ENCODE results near the gene WDR33.
"Not testable (repeated sequence)": the region's sequence is repeated elsewhere in the genome, so short reads cannot be mapped to it uniquely, and the experiment has no call there.

DNA sequence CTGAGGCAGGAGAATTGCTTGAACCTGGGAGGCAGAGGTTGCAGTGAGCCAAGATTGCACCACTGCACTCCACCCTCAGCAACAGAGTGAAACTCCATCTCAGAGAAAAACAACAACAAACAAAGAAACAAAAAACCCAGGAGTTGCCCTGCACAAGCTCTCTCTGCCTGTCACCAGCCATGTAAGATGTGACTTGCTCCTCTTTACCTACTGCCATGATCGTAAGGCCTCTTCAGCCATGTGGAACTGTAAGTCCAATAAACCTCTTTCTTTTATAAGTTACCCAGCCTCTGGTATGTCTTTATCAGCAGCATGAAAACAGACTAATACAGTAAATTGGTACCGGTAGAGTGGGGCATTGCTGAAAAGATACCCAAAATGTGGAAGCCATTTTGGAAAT, 15.7 kb upstream of the WDR33 start:
- TF ChIP-seq POLR2A (IDR thresholded peaks at IDR 0.05; ENCODE audit: low read length); GATA1 (IDR thresholded peaks at IDR 0.05; ENCODE audit: low read depth, low read length): not testable (repeated sequence)

Data from erythroblast (primary cell).